Neural crest cell (in vitro differentiated cells): Measurements from ENCODE around the gene DECR2. TPM values are rescaled to one million over a fixed set of nuclear protein-coding genes. Genes with fewer than 3 reads are reported as not detected.

Experiments
- DNase-seq: peaks from one replicate; pipeline ENCODE4 v3.0.0; 2021; ENCODE audit warnings: low read depth, mixed read lengths, low spot score
- H3K27ac Mint-ChIP-seq: one replicate; pipeline ENCODE4 v1.8.0; 2021; ENCODE audit warnings: mild to moderate bottlenecking, mixed read lengths; ENCODE audit not compliant: unreplicated experiment
- H3K27me3 Mint-ChIP-seq: 2 replicates; pipeline ENCODE4 v1.8.0; 2021; ENCODE audit warnings: low read depth, mild to moderate bottlenecking, mixed read lengths
- H3K36me3 Mint-ChIP-seq: 2 replicates; pipeline ENCODE4 v1.8.0; 2021; ENCODE audit warnings: low read depth, mild to moderate bottlenecking, mixed read lengths
- H3K4me1 Mint-ChIP-seq: 2 replicates; pipeline ENCODE4 v1.8.0; 2021; ENCODE audit warnings: mixed read lengths
- H3K4me3 Mint-ChIP-seq: one replicate; pipeline ENCODE4 v1.8.0; 2021; ENCODE audit warnings: mild to moderate bottlenecking, mixed read lengths
- H3K9me3 Mint-ChIP-seq: 2 replicates; pipeline ENCODE4 v1.8.0; 2021; ENCODE audit warnings: mixed read lengths
- total RNA-seq: library from RNA; stranded (reverse); gene quantifications from 2 replicates; pipeline ENCODE4 v1.2.1, GENCODE V29; 2021
- TF ChIP-seq, protein P1 (sequence below): fragments of 200-600 bp; sonication (generic); conservative IDR thresholded peaks from 2 replicates; pipeline ENCODE4 v1.5.0; 2021; ENCODE audit warnings: antibody characterized with exemption, mild to moderate bottlenecking

DECR2 gene
- total RNA-seq, 1 donor from 2014 or later: 22.4 TPM

DNA sequence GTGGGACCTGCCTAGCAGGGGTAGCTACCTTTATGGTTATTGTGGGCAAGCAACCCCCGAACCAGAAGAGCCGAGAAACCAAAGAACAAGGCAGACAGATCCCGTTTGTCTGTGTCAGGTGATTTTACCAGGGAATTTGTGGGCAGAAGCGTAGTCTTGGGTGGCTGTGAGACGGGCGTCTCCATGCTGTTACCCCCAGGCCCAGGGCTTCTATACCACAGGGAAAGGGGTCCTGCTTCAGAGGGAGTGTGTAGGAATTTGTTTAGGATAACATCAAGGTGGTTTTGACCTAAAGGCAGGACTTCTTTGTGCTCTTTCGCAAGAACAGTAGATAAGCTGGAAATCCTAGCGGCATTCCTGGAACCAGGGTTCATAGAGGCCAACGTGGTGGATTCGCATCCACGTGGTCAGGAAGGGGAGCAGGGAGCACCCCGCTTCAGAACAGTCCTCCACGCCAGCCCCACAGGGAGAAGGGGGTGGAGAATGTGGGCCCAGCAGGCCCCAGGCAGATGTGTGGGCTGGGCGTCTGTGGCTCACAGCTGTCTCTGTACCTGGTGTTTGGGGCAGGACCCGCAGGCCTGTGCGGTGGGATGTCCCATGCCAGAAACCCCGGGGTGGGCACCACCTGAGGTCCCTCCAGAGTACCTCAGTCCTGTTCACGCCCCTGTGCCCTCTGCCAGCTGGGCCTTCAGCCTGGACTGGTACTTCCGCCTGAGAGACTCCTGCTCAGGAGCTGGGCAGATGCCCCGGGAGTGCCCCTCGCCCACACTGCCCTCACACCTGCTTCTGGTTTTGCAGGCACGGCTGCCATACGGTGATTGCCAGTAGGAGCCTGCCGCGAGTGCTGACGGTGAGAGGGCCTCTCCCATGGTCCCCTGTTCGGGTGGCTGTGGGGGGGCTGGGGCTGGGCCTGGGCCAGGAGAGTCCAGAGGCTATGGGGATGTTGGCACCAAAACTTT lies 4.1 kb downstream of the DECR2 start:
- Mint-ChIP-seq H3K27ac (no peak overlapping the region), H3K36me3 (no peaks in the 10 kb centered on the region), H3K27me3 (no peaks in the 10 kb centered on the region), H3K9me3 (no peaks in the 10 kb centered on the region), H3K4me1 (no peaks in the 10 kb centered on the region), H3K4me3 (peak overlapping the region; percentile 52)
- TF ChIP-seq, protein P1, sequence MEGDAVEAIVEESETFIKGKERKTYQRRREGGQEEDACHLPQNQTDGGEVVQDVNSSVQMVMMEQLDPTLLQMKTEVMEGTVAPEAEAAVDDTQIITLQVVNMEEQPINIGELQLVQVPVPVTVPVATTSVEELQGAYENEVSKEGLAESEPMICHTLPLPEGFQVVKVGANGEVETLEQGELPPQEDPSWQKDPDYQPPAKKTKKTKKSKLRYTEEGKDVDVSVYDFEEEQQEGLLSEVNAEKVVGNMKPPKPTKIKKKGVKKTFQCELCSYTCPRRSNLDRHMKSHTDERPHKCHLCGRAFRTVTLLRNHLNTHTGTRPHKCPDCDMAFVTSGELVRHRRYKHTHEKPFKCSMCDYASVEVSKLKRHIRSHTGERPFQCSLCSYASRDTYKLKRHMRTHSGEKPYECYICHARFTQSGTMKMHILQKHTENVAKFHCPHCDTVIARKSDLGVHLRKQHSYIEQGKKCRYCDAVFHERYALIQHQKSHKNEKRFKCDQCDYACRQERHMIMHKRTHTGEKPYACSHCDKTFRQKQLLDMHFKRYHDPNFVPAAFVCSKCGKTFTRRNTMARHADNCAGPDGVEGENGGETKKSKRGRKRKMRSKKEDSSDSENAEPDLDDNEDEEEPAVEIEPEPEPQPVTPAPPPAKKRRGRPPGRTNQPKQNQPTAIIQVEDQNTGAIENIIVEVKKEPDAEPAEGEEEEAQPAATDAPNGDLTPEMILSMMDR: no peak
- no peak for DNase-seq

GRCh38 chr16:407253-407652 lies 5.6 kb downstream of the DECR2 start:
- H3K4me1 Mint-ChIP-seq: no peaks in the 10 kb centered on the region
- DNase-seq: no peak
- H3K27ac Mint-ChIP-seq: no peak overlapping the region
- H3K27me3 Mint-ChIP-seq: no peaks in the 10 kb centered on the region
- no peaks in the 10 kb centered on the region for H3K36me3 Mint-ChIP-seq
- TF ChIP-seq, protein P1: no peak
- H3K4me3 Mint-ChIP-seq: peak overlapping the region; percentile 23
- H3K9me3 Mint-ChIP-seq: no peaks in the 10 kb centered on the region

DNA sequence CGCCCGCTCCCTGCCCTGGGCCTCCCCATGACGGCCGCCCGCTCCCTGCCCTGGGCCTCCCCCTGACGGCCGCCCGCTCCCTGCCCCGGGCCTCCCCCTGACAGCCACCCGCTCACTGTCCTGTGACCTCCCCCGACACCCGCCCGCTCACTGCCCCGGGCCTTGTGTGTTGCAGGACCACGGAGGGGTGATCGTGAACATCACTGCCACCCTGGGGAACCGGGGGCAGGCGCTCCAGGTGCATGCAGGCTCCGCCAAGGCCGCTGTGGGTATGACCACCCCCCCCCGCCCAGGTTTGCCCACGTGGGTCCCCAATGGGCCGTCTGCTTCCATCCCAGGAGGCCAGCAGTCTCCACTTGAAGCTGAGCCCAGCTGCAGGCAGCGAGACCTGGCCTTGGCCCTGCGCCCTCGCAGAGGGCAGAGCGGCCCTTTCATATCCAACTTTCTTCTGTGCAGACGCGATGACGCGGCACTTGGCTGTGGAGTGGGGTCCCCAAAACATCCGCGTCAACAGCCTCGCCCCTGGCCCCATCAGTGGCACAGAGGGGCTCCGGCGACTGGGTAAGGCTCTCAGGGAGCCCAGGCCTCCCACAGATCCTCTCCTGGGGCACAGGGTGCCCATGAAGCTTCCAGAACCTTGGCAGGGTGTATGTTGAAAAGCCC lies 9.0 kb downstream of the DECR2 start:
- no peaks in the 10 kb centered on the region for H3K27me3 Mint-ChIP-seq
- no peaks in the 10 kb centered on the region for H3K9me3 Mint-ChIP-seq
- H3K4me1 Mint-ChIP-seq: no peaks in the 10 kb centered on the region
- TF ChIP-seq, protein P1: no peak
- H3K27ac Mint-ChIP-seq: no peak overlapping the region
- no peaks in the 10 kb centered on the region for H3K36me3 Mint-ChIP-seq
- DNase-seq: no peak
- no peak overlapping the region for H3K4me3 Mint-ChIP-seq

- no peaks in the 10 kb centered on the region for H3K4me1 Mint-ChIP-seq
Observed at GRCh38 chr16:411576-412265, 10.0 kb downstream of the DECR2 start.

More at GRCh38 chr16:411576-412265, 10.0 kb downstream of the DECR2 start:
- no peak overlapping the region for H3K27ac Mint-ChIP-seq
- no peak overlapping the region for H3K4me3 Mint-ChIP-seq
- H3K27me3 Mint-ChIP-seq: no peaks in the 10 kb centered on the region
- DNase-seq: no peak
- no peaks in the 10 kb centered on the region for H3K9me3 Mint-ChIP-seq
- TF ChIP-seq, protein P1: no peak
- no peaks in the 10 kb centered on the region for H3K36me3 Mint-ChIP-seq
